Endothelial cell of umbilical vein (primary cell): Measurements from ENCODE around the gene WAS.

ENCODE experiments used
- EZH2 ChIP-seq: IDR thresholded peaks from 2 replicates; pipeline ENCODE4 v1.6.1; 2012; ENCODE audit warnings: borderline replicate concordance, low read depth, mild to moderate bottlenecking, moderate library complexity, low read length, inconsistent platforms; ENCODE audit not compliant: severe bottlenecking
- JUN ChIP-seq: IDR thresholded peaks from 2 replicates; pipeline ENCODE4 v1.6.1; 2011; ENCODE audit warnings: borderline replicate concordance, low read depth; ENCODE audit not compliant: insufficient read length, insufficient read depth
- MAX ChIP-seq: IDR thresholded peaks from 2 replicates; pipeline ENCODE4 v1.6.1; 2011; ENCODE audit not compliant: insufficient read depth, insufficient read length
- POLR2A ChIP-seq: IDR thresholded peaks from 2 replicates; pipeline ENCODE4 v1.6.1; 2012; ENCODE audit warnings: low read depth, mild to moderate bottlenecking, control low read depth, low read length
- POLR2AphosphoS5 ChIP-seq: IDR thresholded peaks from 2 replicates; pipeline ENCODE4 v1.6.1; 2012; ENCODE audit warnings: low read depth, mild to moderate bottlenecking, control low read depth, low read length, moderate library complexity; ENCODE audit not compliant: insufficient read depth
- TF ChIP-seq, protein P1 (sequence below), 2 donors: IDR thresholded peaks; 1 replicate in 1 of 2; 2 replicates in 1 of 2; pipeline ENCODE4 v1.5.1; 2011; ENCODE audit warnings: low read length in 2 of 2, mild to moderate bottlenecking in 2 of 2, moderate library complexity in 2 of 2, control low read depth in 1 of 2, inconsistent platforms in 1 of 2, low read depth in 1 of 2; ENCODE audit not compliant: insufficient read depth in 1 of 2; ENCODE audit errors: extremely low read depth in 1 of 2

DNA sequence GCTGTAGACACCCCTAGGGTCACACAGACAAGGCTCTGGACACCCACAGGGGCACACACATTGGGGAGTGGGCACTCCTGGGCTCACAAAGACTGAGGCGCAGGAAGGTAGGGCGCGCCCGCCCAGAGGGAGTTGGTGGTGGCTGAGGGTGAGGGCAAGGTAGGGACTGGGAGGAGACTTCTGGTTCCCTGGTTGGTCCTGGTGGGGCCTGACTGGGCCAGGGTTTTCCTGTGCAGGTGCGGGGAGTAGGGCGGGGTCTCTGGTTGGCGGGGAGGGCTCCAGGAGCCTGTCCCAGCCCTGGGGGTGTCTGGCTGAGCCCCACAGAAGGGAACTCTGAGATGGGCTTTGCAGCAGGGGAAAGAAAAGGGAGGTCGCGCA lies 6.7 kb upstream of the WAS start:
- TF ChIP-seq POLR2A (no peak), JUN (no peak), EZH2 (no peak), MAX (no peak), POLR2AphosphoS5 (no peak)
- TF ChIP-seq, protein P1, sequence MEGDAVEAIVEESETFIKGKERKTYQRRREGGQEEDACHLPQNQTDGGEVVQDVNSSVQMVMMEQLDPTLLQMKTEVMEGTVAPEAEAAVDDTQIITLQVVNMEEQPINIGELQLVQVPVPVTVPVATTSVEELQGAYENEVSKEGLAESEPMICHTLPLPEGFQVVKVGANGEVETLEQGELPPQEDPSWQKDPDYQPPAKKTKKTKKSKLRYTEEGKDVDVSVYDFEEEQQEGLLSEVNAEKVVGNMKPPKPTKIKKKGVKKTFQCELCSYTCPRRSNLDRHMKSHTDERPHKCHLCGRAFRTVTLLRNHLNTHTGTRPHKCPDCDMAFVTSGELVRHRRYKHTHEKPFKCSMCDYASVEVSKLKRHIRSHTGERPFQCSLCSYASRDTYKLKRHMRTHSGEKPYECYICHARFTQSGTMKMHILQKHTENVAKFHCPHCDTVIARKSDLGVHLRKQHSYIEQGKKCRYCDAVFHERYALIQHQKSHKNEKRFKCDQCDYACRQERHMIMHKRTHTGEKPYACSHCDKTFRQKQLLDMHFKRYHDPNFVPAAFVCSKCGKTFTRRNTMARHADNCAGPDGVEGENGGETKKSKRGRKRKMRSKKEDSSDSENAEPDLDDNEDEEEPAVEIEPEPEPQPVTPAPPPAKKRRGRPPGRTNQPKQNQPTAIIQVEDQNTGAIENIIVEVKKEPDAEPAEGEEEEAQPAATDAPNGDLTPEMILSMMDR (IDR thresholded peaks at IDR 0.05; ENCODE audit: extremely low read depth in 1 of 2, insufficient read depth in 1 of 2, low read depth in 1 of 2, low read length in 2 of 2): no peak
